ENCODE results near the gene PCSK5. TPM values are rescaled to one million over a fixed set of nuclear protein-coding genes. Genes with fewer than 3 reads are reported as not detected.
"Not testable (repeated sequence)": the region's sequence is repeated elsewhere in the genome, so short reads cannot be mapped to it uniquely, and the experiment has no call there.

PCSK5 gene
- total RNA-seq, 1 experiment from 2014 or later, result 18.6 TPM

DNA sequence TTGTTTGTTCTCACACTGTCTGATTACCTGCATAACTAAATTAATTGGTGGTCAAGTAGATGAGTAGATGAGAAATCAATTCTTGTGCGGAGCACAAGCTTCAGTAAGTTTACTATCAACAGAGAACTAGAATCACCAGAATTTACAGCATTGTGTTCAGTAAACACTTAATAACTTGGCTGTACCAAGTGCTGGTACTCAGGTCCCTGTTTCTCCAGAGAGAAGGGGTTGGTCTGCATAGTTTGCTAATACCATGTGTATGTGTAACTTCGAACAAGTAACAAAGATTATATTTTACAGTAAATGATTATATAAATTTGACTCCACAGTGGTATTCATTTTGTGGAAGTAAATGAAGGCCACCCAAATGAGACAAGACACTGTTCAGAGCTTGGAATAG is 146.3 kb downstream of the PCSK5 start:
- no peak for DNase-seq
- no peaks in the 10 kb centered on the region; the same call in 1 of the 2 replicates for H3K36me3 ChIP-seq
- H3K4me1 ChIP-seq, result no peaks in the 10 kb centered on the region
- no peak overlapping the region for H3K4me3 ChIP-seq
- no peaks in the 10 kb centered on the region for H3K27me3 ChIP-seq
- H3K27ac ChIP-seq, result no peak overlapping the region
- no peaks in the 10 kb centered on the region for H3K9me3 ChIP-seq (replicated peaks)

DNA sequence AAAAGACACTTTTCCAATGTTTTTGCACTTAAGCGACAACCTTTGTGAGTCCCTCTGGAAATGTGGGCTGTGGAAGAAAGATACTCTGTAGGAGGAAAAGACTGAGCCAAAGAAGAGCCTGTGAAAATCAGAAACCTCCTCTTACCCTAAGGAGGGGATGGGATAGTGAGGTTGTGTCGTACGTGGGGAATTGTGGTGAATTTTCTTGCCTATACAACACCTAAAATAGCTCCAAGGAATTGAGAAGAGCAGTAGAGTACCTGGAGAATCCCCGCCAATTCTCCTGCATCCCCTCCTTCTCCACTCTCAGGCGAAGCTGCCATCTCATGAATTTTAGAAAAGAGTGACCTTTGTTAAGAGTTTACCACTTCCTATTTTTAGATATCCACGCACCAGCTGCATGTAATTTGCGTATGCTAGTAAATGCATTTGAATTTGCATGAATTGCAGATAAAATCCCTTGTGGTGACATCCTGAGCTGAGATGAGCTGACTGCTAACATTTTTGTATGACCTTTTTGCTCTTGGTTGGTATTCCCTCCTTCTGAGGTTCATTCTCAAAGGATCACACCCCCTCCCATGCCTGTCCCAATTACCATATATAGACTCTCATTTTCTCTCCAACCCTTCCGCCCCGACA is 147.2 kb downstream of the PCSK5 start:
- no peaks in the 10 kb centered on the region for H3K9me3 ChIP-seq (replicated peaks)
- no peaks in the 10 kb centered on the region; the same call in 1 of the 2 replicates for H3K36me3 ChIP-seq
- H3K27me3 ChIP-seq, result no peaks in the 10 kb centered on the region
- no peak overlapping the region for H3K27ac ChIP-seq
- H3K4me3 ChIP-seq, result no peak overlapping the region
- DNase-seq, result no peak
- H3K4me1 ChIP-seq, result no peaks in the 10 kb centered on the region

DNA sequence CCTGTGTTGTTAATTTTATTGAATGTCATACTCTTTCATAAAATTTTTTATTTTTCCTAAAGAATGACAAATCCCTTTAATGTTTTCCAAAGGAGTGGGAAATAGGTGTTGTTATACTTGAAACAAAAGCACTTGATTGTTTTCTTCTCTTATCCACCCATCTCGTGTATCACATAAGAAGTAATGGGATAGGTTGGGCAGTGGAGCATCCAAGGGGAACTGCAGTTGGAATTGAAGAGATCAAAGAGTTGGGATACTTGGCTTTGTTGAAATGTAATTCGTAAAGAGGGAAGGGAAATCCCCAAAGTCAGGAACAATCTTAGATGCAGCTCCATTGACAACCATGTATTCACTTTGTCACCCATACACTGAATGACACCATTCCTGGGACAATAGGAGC is 148.0 kb downstream of the PCSK5 start:
- DNase-seq, result no peak
- no peaks in the 10 kb centered on the region for H3K27me3 ChIP-seq
- no peak overlapping the region for H3K4me3 ChIP-seq
- no peak overlapping the region for H3K27ac ChIP-seq
- no peaks in the 10 kb centered on the region for H3K9me3 ChIP-seq (replicated peaks)
- H3K36me3 ChIP-seq, result no peaks in the 10 kb centered on the region; the same call in 1 of the 2 replicates
- H3K4me1 ChIP-seq, result no peaks in the 10 kb centered on the region

GRCh38 chr9:76044266-76044819 is 153.9 kb downstream of the PCSK5 start:
- H3K4me1 ChIP-seq, result no peaks in the 10 kb centered on the region
- no peak overlapping the region for H3K27ac ChIP-seq
- no peak for DNase-seq
- no peak overlapping the region for H3K4me3 ChIP-seq
- no peaks in the 10 kb centered on the region for H3K36me3 ChIP-seq
- H3K27me3 ChIP-seq, result no peaks in the 10 kb centered on the region
- no peaks in the 10 kb centered on the region for H3K9me3 ChIP-seq (replicated peaks)

- Histone ChIP-seq H3K4me3 (no peak overlapping the region), H3K27me3 (no peaks in the 10 kb centered on the region), H3K4me1 (no peaks in the 10 kb centered on the region), H3K9me3 (replicated peaks) (no peaks in the 10 kb centered on the region), H3K27ac (no peak overlapping the region), H3K36me3 (no peaks in the 10 kb centered on the region)
- DNase-seq, result no peak
Observed at GRCh38 chr9:76045221-76045620, 154.7 kb downstream of the PCSK5 start.

GRCh38 chr9:76049341-76049740 is 158.9 kb downstream of the PCSK5 start:
- Histone ChIP-seq H3K36me3 (no peaks in the 10 kb centered on the region), H3K4me3 (no peak overlapping the region), H3K27me3 (no peaks in the 10 kb centered on the region), H3K27ac (no peak overlapping the region), H3K4me1 (no peaks in the 10 kb centered on the region), H3K9me3 (replicated peaks) (no peaks in the 10 kb centered on the region)
- no peak for DNase-seq

- no peak overlapping the region for H3K27ac ChIP-seq
- no peaks in the 10 kb centered on the region for H3K27me3 ChIP-seq
- 0 out of 2 replicates have a peak, but pooled peaks cover 2% of the 10 kb centered on the region for H3K36me3 ChIP-seq
- H3K9me3 ChIP-seq (replicated peaks), result no peaks in the 10 kb centered on the region
- DNase-seq, result no peak
- H3K4me3 ChIP-seq, result no peak overlapping the region
- H3K4me1 ChIP-seq, result no peaks in the 10 kb centered on the region
Observed at GRCh38 chr9:76067696-76068095, 177.2 kb downstream of the PCSK5 start.

- no peak for DNase-seq
- no peaks in the 10 kb centered on the region for H3K4me1 ChIP-seq
- H3K27ac ChIP-seq, result no peak overlapping the region
Observed at GRCh38 chr9:76077537-76077936, 187.1 kb downstream of the PCSK5 start.

DNA sequence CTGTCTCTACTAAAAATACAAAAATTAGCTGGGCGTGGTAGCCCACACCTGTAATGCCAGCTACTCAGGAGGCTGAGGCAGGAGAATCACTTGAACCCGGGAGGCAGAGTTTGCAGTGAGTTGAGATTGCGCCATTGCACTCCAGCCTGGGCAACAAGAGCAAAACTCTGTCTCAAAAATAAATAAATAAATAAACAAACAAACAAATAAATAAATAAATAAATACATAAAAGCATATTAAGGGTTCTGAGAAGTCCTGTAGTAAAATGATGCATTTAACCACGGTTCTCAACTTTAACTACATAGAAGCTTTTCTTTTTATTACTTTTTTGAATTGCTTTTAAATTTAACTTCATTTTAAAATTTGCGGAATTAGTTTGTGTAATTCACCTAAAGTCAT is 190.8 kb downstream of the PCSK5 start:
- not testable (repeated sequence) for H3K9me3 ChIP-seq (replicated peaks); DNase-seq; H3K4me1 ChIP-seq; H3K4me3 ChIP-seq; H3K36me3 ChIP-seq; H3K27ac ChIP-seq; H3K27me3 ChIP-seq

More at GRCh38 chr9:76077537-76077936, 187.1 kb downstream of the PCSK5 start:
- Histone ChIP-seq H3K9me3 (replicated peaks) (peaks cover 6% of the 10 kb centered on the region), H3K36me3 (0 out of 2 replicates have a peak, but pooled peaks cover 6% of the 10 kb centered on the region), H3K27me3 (no peaks in the 10 kb centered on the region), H3K4me3 (no peak overlapping the region)

GRCh38 chr9:76082057-76082456 is 191.6 kb downstream of the PCSK5 start:
- Histone ChIP-seq H3K9me3 (replicated peaks) (peaks cover 6% of the 10 kb centered on the region), H3K4me3 (no peak overlapping the region), H3K36me3 (0 out of 2 replicates have a peak, but pooled peaks cover 6% of the 10 kb centered on the region), H3K4me1 (peaks cover 9% of the 10 kb centered on the region), H3K27me3 (no peaks in the 10 kb centered on the region), H3K27ac (no peak overlapping the region)
- no peak for DNase-seq

- Histone ChIP-seq H3K27me3 (no peaks in the 10 kb centered on the region), H3K36me3 (no peaks in the 10 kb centered on the region), H3K4me1 (peaks cover 32% of the 10 kb centered on the region), H3K4me3 (no peak overlapping the region), H3K9me3 (replicated peaks) (no peaks in the 10 kb centered on the region), H3K27ac (no peak overlapping the region)
- no peak for DNase-seq
Observed at GRCh38 chr9:76085596-76085995, 195.1 kb downstream of the PCSK5 start.

- H3K27me3 ChIP-seq, result no peaks in the 10 kb centered on the region
- no peak for DNase-seq
- no peak overlapping the region for H3K27ac ChIP-seq
Observed at GRCh38 chr9:76086539-76086938, 196.1 kb downstream of the PCSK5 start.

GRCh38 chr9:76087976-76088375 is 197.5 kb downstream of the PCSK5 start:
- no peak overlapping the region for H3K4me3 ChIP-seq
- DNase-seq, result peak; percentile 94 to 98
- H3K4me1 ChIP-seq, result peaks cover 37% of the 10 kb centered on the region
- peak overlapping the region; percentile 35 for H3K27ac ChIP-seq
- no peaks in the 10 kb centered on the region for H3K27me3 ChIP-seq
- H3K9me3 ChIP-seq (replicated peaks), result no peaks in the 10 kb centered on the region
- no peaks in the 10 kb centered on the region for H3K36me3 ChIP-seq

More at GRCh38 chr9:76086539-76086938, 196.1 kb downstream of the PCSK5 start:
- H3K36me3 ChIP-seq, result no peaks in the 10 kb centered on the region
- peaks cover 37% of the 10 kb centered on the region for H3K4me1 ChIP-seq
- H3K4me3 ChIP-seq, result no peak overlapping the region
- H3K9me3 ChIP-seq (replicated peaks), result no peaks in the 10 kb centered on the region

DNA sequence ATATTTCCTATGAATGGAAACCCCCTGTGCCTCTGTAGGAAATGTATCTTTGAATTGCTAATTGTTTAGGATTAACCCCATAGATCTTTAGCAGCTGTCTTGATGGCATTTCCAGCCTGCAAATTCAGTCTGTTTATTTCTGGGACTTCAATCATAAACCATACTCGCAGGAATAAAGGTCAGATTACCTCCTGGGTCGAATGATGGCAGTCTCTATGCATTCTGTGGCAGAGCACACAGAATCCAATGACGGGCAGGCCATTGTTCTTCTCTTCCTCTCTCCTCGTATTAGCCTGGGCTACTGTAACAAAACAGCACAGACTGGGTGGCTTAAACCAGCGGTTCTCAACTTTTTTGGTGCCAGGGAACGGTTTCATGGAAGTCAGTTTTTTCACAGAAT is 199.9 kb downstream of the PCSK5 start:
- Histone ChIP-seq H3K4me1 (peaks cover 37% of the 10 kb centered on the region), H3K4me3 (no peak overlapping the region), H3K36me3 (peaks cover 2% of the 10 kb centered on the region; the same call in 1 of the 2 replicates), H3K27ac (peak overlapping the region; percentile 28; the same call in 1 of the 2 replicates), H3K27me3 (no peaks in the 10 kb centered on the region), H3K9me3 (replicated peaks) (no peaks in the 10 kb centered on the region)
- DNase-seq, result peak; percentile 41 to 81

DNA sequence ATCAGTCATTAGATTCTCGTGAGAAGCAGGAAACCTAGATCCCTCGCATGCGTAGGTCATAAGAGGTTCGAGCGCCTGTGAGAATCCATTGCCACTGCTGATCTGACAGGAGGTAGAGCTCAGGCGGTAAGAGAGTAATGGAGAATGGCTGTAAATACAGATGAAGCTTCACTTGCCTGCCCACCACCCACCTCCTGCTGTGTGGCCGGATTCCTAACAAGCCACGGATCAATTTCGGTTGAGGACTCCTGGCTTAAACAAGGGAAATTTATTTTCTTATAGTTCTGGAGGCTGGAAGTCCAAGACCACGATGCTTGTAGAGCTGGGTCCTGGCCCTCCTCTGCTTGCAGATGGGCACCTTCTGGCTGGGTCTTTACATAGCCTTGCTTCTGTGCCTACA is 200.4 kb downstream of the PCSK5 start:
- no peaks in the 10 kb centered on the region for H3K9me3 ChIP-seq (replicated peaks)
- DNase-seq, result peak; percentile 7 to 32

GRCh38 chr9:76092572-76092971 is 202.1 kb downstream of the PCSK5 start:
- DNase-seq, result no peak
- no peak overlapping the region for H3K4me3 ChIP-seq
- no peaks in the 10 kb centered on the region for H3K9me3 ChIP-seq (replicated peaks)
- H3K27me3 ChIP-seq, result no peaks in the 10 kb centered on the region
- peaks cover 25% of the 10 kb centered on the region for H3K4me1 ChIP-seq
- H3K27ac ChIP-seq, result no peak overlapping the region
- peaks cover 5% of the 10 kb centered on the region for H3K36me3 ChIP-seq

More for the DNA sequence above, 200.4 kb downstream of the PCSK5 start:
- H3K27me3 ChIP-seq, result no peaks in the 10 kb centered on the region
- peaks cover 35% of the 10 kb centered on the region for H3K4me1 ChIP-seq
- H3K36me3 ChIP-seq, result peaks cover 2% of the 10 kb centered on the region; the same call in 1 of the 2 replicates
- H3K4me3 ChIP-seq, result no peak overlapping the region
- H3K27ac ChIP-seq, result peak overlapping the region; percentile 28; the same call in 1 of the 2 replicates

All from SJCRH30 (cell line).